ENCODE data around the gene INSR.

DNA sequence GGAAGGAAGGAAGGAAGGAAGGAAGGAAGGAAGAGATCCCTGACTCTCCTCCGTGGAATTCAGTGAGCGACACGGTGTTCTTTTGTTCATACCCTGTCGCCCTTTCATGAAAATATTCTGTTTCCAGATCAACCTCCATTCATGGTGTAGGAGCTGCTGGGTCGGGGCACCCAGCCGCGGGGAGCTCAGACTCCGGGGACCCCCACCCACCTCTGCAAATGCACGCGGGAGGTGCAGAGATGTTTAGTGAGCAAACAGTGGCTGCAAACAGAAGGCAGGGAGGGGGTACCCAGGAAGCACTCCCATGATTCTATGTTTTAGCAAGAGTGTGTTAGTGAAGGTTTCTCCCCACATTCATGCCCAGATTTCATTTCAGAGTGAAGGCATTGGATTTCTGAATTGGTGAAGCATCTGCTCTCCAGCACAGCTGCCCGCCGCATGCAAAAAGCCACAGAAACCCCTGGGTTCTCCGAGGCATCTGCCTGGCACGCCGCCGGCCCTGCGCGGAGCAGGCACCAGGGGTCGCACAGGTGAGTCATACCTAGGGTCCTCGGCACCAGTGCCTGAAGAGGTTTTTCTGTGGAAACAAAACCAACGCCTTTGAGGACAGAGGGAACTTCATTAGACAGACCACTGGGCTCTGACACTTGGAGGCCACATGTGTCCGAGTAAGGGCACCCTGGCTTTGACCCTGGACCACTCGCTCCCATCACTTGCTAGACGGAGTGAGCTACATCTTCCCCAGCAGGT is 144.1 kb downstream of the INSR start:
- TF ChIP-seq, protein P1, sequence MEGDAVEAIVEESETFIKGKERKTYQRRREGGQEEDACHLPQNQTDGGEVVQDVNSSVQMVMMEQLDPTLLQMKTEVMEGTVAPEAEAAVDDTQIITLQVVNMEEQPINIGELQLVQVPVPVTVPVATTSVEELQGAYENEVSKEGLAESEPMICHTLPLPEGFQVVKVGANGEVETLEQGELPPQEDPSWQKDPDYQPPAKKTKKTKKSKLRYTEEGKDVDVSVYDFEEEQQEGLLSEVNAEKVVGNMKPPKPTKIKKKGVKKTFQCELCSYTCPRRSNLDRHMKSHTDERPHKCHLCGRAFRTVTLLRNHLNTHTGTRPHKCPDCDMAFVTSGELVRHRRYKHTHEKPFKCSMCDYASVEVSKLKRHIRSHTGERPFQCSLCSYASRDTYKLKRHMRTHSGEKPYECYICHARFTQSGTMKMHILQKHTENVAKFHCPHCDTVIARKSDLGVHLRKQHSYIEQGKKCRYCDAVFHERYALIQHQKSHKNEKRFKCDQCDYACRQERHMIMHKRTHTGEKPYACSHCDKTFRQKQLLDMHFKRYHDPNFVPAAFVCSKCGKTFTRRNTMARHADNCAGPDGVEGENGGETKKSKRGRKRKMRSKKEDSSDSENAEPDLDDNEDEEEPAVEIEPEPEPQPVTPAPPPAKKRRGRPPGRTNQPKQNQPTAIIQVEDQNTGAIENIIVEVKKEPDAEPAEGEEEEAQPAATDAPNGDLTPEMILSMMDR (IDR thresholded peaks at IDR 0.05) = no peak
- no peak for TF ChIP-seq POLR2AphosphoS5 (IDR thresholded peaks at IDR 0.05)
- no peak for TF ChIP-seq POLR2A (IDR thresholded peaks at IDR 0.05)
